ENCODE results near the gene LRTM1. TPM values are rescaled to one million over a fixed set of nuclear protein-coding genes. Genes with fewer than 3 reads are reported as not detected.

The LRTM1 gene
- total RNA-seq, 2 donors from 2014 or later: not detected

GRCh38 chr3:54915181-54915580 is 12.7 kb downstream of the LRTM1 start:
- DNase-seq: no peak
- TF ChIP-seq CTCF (IDR thresholded peaks at IDR 0.05): no peak
- no peak for TF ChIP-seq POLR2A (IDR thresholded peaks at IDR 0.05)
- intact Hi-C loops (cut with DNase I): no loop called here

DNA sequence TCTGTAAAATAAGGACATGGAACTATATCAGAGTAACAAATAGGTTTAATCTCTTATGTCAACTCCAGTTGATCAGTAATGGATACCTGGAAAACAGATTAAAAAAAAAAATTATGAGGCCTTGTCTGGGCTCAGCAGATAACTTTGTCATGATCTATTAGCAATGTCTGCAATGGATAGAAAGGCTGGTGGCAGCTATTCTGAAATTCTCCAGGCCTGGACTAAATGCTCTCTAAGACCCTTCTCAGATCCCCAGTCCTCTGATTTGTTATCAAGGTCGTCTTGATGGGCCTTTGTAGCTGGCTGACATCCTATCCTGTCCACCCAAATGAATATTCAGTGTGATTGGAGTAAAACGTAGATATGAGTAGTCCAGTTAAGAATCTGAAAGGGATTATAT is 13.7 kb downstream of the LRTM1 start:
- H3K27me3 ChIP-seq: no peaks in the 10 kb centered on the region
- no peaks in the 10 kb centered on the region for H3K9me3 ChIP-seq
- 44% methylated on average over 2 of the region's 2 CpGs for WGBS, 2 donors
- no peak overlapping the region for H3K4me3 ChIP-seq
- TF ChIP-seq CTCF (IDR thresholded peaks at IDR 0.05): no peak
- TF ChIP-seq POLR2A (IDR thresholded peaks at IDR 0.05): no peak
- no peak overlapping the region for H3K27ac ChIP-seq
- no peaks in the 10 kb centered on the region for H3K4me1 ChIP-seq
- no peak for DNase-seq
- intact Hi-C loops (cut with DNase I): no loop called here
- no peaks in the 10 kb centered on the region for H3K36me3 ChIP-seq (replicated peaks in 1 of 2; ENCODE audit: insufficient read depth in 1 of 2, low read depth in 2 of 2)
- no peak for ATAC-seq

More at GRCh38 chr3:54915181-54915580, 12.7 kb downstream of the LRTM1 start:
- Histone ChIP-seq H3K27ac (no peak overlapping the region), H3K27me3 (no peaks in the 10 kb centered on the region), H3K4me1 (no peaks in the 10 kb centered on the region), H3K36me3 (replicated peaks in 1 of 2; ENCODE audit: insufficient read depth in 1 of 2, low read depth in 2 of 2) (no peaks in the 10 kb centered on the region), H3K9me3 (no peaks in the 10 kb centered on the region), H3K4me3 (no peak overlapping the region)
- no peak for ATAC-seq
- 48 to 55% methylated on average over 4 of the region's 4 CpGs for WGBS, 2 donors

DNA sequence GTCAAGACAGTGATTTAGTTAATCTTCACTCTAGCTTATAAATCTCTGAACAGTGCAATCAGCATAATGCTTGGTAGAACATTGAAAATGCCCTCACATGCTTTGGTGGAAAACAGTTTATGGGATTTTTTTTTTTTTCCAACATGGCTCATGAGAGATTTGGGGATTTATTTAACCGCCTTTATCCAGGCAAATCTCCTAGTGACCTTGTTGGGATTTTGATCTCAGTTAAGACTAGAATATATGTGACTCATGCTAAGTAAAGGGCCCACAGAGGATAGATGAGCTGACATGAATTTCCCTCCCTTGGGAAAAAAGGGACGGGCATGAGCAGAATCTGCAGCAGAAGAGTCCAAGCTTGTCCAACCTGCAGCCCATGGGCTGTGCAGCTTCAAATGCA is 18.7 kb downstream of the LRTM1 start:
- no peak overlapping the region for H3K27ac ChIP-seq
- H3K4me3 ChIP-seq: no peak overlapping the region
- H3K4me1 ChIP-seq: no peaks in the 10 kb centered on the region
- intact Hi-C loops (cut with DNase I): no loop called here
- H3K36me3 ChIP-seq (replicated peaks in 1 of 2; ENCODE audit: insufficient read depth in 1 of 2, low read depth in 2 of 2): no peaks in the 10 kb centered on the region
- DNase-seq (no peak), ATAC-seq (no peak)
- WGBS, 2 donors: 84 to 85% methylated on average over 2 of the region's 2 CpGs
- TF ChIP-seq CTCF (IDR thresholded peaks at IDR 0.05) (no peak), POLR2A (IDR thresholded peaks at IDR 0.05) (no peak)
- no peaks in the 10 kb centered on the region for H3K27me3 ChIP-seq
- no peaks in the 10 kb centered on the region for H3K9me3 ChIP-seq

GRCh38 chr3:54906763-54907162 is 21.1 kb downstream of the LRTM1 start:
- Histone ChIP-seq H3K4me1 (no peaks in the 10 kb centered on the region), H3K4me3 (no peak overlapping the region), H3K36me3 (replicated peaks in 1 of 2; ENCODE audit: insufficient read depth in 1 of 2, low read depth in 2 of 2) (no peaks in the 10 kb centered on the region), H3K9me3 (no peaks in the 10 kb centered on the region), H3K27me3 (no peaks in the 10 kb centered on the region), H3K27ac (no peak overlapping the region)
- ATAC-seq (no peak), DNase-seq (no peak)
- intact Hi-C loops (cut with DNase I): no loop called here
- 85 to 87% methylated on average over 2 of the region's 2 CpGs for WGBS, 2 donors
- TF ChIP-seq CTCF (IDR thresholded peaks at IDR 0.05): no peak
- no peak for TF ChIP-seq POLR2A (IDR thresholded peaks at IDR 0.05)

DNA sequence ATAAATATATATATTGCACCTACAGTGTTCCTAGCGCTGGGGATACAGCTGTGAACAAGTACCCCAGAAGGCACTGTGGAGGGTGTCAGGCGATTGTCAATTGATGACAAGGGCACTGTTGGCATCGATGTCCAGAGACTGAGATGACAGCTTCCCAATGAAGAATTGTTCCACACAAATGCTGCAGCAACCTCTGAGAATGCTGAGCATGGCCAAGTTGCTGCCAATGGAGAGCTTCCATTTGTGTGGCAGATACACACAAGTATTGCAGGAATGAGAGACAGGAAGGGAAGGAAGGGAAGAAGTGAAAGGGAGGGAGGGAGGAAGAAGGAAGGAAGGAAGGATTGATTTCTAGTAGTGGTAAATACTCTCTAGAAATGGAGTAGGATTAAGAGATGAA is 21.9 kb downstream of the LRTM1 start:
- H3K27ac ChIP-seq: no peak overlapping the region
- intact Hi-C loops (cut with DNase I): no loop called here
- no peaks in the 10 kb centered on the region for H3K27me3 ChIP-seq
- H3K36me3 ChIP-seq (replicated peaks in 1 of 2; ENCODE audit: insufficient read depth in 1 of 2, low read depth in 2 of 2): no peaks in the 10 kb centered on the region
- TF ChIP-seq CTCF (IDR thresholded peaks at IDR 0.05) (no peak), POLR2A (IDR thresholded peaks at IDR 0.05) (no peak)
- H3K9me3 ChIP-seq: no peaks in the 10 kb centered on the region
- WGBS, 2 donors: 68 to 71% methylated on average over 3 of the region's 3 CpGs
- DNase-seq (no peak), ATAC-seq (no peak)
- no peak overlapping the region for H3K4me3 ChIP-seq
- H3K4me1 ChIP-seq: no peaks in the 10 kb centered on the region

Data from body of pancreas (tissue), 4 donors.